Adrenal gland (tissue), 12 donors: ENCODE results near the gene RBM17. TPM values are rescaled to one million over a fixed set of nuclear protein-coding genes. Genes with fewer than 3 reads are reported as not detected.

Experiments
- DNase-seq, 7 donors: peaks; one replicate each; pipeline ENCODE4 v3.0.0-alpha.2; 2019 to 2020
- H3K27ac ChIP-seq, 5 donors: fragments of 200-600 bp; sonication (generic) in 4 of 5; 1 replicate in 3 of 5; 2 replicates in 2 of 5; pipeline versions ENCODE4 v1.5.1 to v1.8.0; 2016 to 2020; ENCODE audit warnings: mild to moderate bottlenecking in 1 of 5
- H3K27me3 ChIP-seq: fragments of 200-600 bp; 2 replicates; pipeline ENCODE4 v1.8.0; 2021
- H3K36me3 ChIP-seq, 2 donors: fragments of 200-600 bp; replicated peaks in 1 of 2; 1 replicate in 1 of 2; 2 replicates in 1 of 2; pipeline versions ENCODE4 v1.5.1 to v1.8.0; 2018 to 2022
- H3K4me1 ChIP-seq, 2 donors: fragments of 200-600 bp; replicated peaks in 1 of 2; 1 replicate in 1 of 2; 2 replicates in 1 of 2; pipeline versions ENCODE4 v1.5.1 to v1.8.0; 2018 to 2021
- H3K4me3 ChIP-seq, 4 donors: fragments of 200-600 bp; sonication (generic) in 3 of 4; one replicate each; pipeline ENCODE4 v1.5.1; 2016 to 2018
- H3K9me3 ChIP-seq, 3 donors: fragments of 200-600 bp; sonication (generic) in 1 of 3; replicated peaks in 1 of 3; 1 replicate in 2 of 3; 2 replicates in 1 of 3; pipeline versions ENCODE4 v1.5.1 to v1.8.0; 2016 to 2021
- POLR2A ChIP-seq, 2 donors: fragments of 450-650 bp; IDR thresholded peaks; one replicate each; pipeline ENCODE4 v1.6.1; 2017; ENCODE audit warnings: antibody characterized with exemption in 2 of 2, mild to moderate bottlenecking in 2 of 2, moderate library complexity in 1 of 2
- WGBS, 4 donors: extraction: QIAGEN DNeasy Blood & Tissue Kit in 2 of 4; methylation state at CpG; one replicate each; pipeline versions ENCODE4 v1.1.5 to v1.1.7; 2013 to 2017; 5-methylcytosine and 5-hydroxymethylcytosine counted together
- intact Hi-C, 2 donors: fragments of 100-400 bp; cut with DNase I; formaldehyde crosslinking; loops; one replicate each; pipeline versions ENCODE4 v1.14.1 to v1.15.0; 2022 to 2023
- polyA plus RNA-seq, 3 donors: library from polyadenylated mRNA; stranded (reverse); fragments of 200-250 nt in 2 of 3; fragments of 350-450 nt in 1 of 3; fragmentation: Illumina TruSeq in 1 of 3; extraction: RNeasy Lipid Tissue Mini Kit (QIAGEN cat#74804) in 1 of 3; gene quantifications; one replicate each; pipeline ENCODE4 v1.2.3, GENCODE V29; 2013 to 2014
- total RNA-seq, 9 donors: library from RNA; depleted of rRNA in 4 of 9; stranded (reverse); fragments of >200 nt in 4 of 9; fragments of 120-200 nt in 1 of 9; fragmentation: NEBNext Ultra II Directional in 1 of 9; extraction: Animal tissue kit (Norgen Biotek cat#: 25700) in 1 of 9; gene quantifications; one replicate each; pipeline versions ENCODE4 v1.1.0 to v1.2.4, GENCODE V29; 2013 to 2023
- TF ChIP-seq, protein P1 (sequence below), 6 experiments: fragments of 450-650 bp in 4 of 6; fragments of 200-600 bp in 2 of 6; sonication (generic) in 1 of 6; IDR thresholded peaks; 1 replicate in 5 of 6; 2 replicates in 1 of 6; pipeline versions ENCODE4 v1.5.1 to v1.8.0; 2016 to 2021; ENCODE audit warnings: antibody characterized with exemption in 6 of 6, mild to moderate bottlenecking in 2 of 6, moderate library complexity in 1 of 6
- donor health status: healthy with polysubstance abuse.
- donor health status: Bipolar disorder and iron deficiency.
- donor health status: DM: yes; HTN: yes; CAD: no.
- donor health status: DM: no; HTN: no; CAD: no.
- donor health status: DM: no; HTN: no; CAD: no.
- donor health status: DM: yes; HTN: yes; CAD: no.

Gene RBM17
- total and polyA plus RNA-seq, 12 donors, result 31.9 to 123 (median 66.0) TPM

DNA sequence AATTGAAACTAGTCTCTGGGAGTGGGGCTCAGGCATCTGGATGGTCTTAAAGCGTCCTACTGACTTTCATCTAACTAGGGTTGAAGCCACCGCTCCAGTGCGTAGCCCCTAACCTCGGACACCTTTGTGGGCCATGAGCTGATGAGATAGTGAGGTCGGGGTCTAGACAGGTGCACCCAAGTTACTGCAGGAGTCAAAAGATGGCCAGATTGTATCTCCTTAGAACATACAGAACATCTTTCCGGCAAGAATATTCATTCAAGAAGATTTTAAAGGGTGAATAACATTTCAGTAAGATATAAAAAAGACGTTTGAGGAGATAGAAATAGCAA is 20.6 kb downstream of the RBM17 start:
- H3K36me3 ChIP-seq, result peaks cover 0 to 85% of the 10 kb centered on the region in 2 donors
- intact Hi-C loops, result loop anchor here (5.0 kb wide), 1 partner anchor 293 kb away; no protein-coding TSS in a partner anchor

GRCh38 chr10:6110136-6110535 is 21.3 kb downstream of the RBM17 start:
- Histone ChIP-seq H3K4me1 (peaks cover 0 to 9% of the 10 kb centered on the region in 2 donors), H3K9me3 (no peaks in the 10 kb centered on the region), H3K27me3 (no peaks in the 10 kb centered on the region), H3K4me3 (no peak overlapping the region), H3K27ac (no peak overlapping the region), H3K36me3 (peaks cover 0 to 89% of the 10 kb centered on the region in 2 donors)
- intact Hi-C loops, result loop anchor here (5.0 to 10.0 kb wide), 2 partner anchors 42 to 105 kb away; no protein-coding TSS in a partner anchor
- WGBS, 4 donors, result 73 to 85% (median 78%) methylated on average over 5 of the region's 5 CpGs
- DNase-seq, result no peak
- no peak for TF ChIP-seq POLR2A (IDR thresholded peaks at IDR 0.05)
- TF ChIP-seq, protein P1, sequence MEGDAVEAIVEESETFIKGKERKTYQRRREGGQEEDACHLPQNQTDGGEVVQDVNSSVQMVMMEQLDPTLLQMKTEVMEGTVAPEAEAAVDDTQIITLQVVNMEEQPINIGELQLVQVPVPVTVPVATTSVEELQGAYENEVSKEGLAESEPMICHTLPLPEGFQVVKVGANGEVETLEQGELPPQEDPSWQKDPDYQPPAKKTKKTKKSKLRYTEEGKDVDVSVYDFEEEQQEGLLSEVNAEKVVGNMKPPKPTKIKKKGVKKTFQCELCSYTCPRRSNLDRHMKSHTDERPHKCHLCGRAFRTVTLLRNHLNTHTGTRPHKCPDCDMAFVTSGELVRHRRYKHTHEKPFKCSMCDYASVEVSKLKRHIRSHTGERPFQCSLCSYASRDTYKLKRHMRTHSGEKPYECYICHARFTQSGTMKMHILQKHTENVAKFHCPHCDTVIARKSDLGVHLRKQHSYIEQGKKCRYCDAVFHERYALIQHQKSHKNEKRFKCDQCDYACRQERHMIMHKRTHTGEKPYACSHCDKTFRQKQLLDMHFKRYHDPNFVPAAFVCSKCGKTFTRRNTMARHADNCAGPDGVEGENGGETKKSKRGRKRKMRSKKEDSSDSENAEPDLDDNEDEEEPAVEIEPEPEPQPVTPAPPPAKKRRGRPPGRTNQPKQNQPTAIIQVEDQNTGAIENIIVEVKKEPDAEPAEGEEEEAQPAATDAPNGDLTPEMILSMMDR (IDR thresholded peaks at IDR 0.05), result no peak

More for the DNA sequence above, 20.6 kb downstream of the RBM17 start:
- 72 to 82% (median 74%) methylated on average over 7 of the region's 7 CpGs for WGBS, 4 donors
- TF ChIP-seq POLR2A (IDR thresholded peaks at IDR 0.05), result no peak
- TF ChIP-seq, protein P1 (IDR thresholded peaks at IDR 0.05), result no peak
- DNase-seq, result no peak
- Histone ChIP-seq H3K4me1 (peaks cover 0 to 2% of the 10 kb centered on the region in 2 donors), H3K9me3 (no peaks in the 10 kb centered on the region), H3K27ac (no peak overlapping the region), H3K4me3 (no peak overlapping the region), H3K27me3 (no peaks in the 10 kb centered on the region)

DNA sequence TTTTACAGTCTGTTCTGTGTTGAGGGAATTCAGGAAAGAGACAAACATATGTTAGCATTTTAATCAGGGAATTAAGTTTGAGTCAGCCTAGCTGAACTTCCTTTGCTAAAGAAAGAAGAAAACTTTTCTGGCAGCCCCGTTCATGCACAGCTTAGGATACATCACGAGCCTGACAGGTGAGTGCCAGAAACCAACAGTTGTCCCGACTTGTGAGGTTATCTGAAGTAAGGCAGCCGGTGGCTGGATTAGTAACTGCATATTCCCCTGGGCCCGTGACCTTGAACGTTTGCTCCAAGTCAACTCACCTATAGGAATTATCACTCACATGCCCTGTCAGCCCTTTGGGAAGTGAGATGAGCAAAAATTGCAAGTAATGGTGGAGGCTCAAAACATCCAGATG is 24.1 kb downstream of the RBM17 start:
- TF ChIP-seq, protein P1 (IDR thresholded peaks at IDR 0.05), result no peak
- TF ChIP-seq POLR2A (IDR thresholded peaks at IDR 0.05), result no peak
- Histone ChIP-seq H3K36me3 (peaks cover 0 to 80% of the 10 kb centered on the region in 2 donors), H3K27ac (no peak overlapping the region), H3K27me3 (no peaks in the 10 kb centered on the region), H3K4me1 (peaks cover 0 to 18% of the 10 kb centered on the region in 2 donors), H3K9me3 (no peaks in the 10 kb centered on the region), H3K4me3 (no peak overlapping the region)
- WGBS, 4 donors, result 52 to 64% (median 57%) methylated on average over 5 to 6 of the region's 6 CpGs
- intact Hi-C loops, result loop anchor here (5.0 to 10.0 kb wide), 2 partner anchors 39 to 102 kb away; no protein-coding TSS in a partner anchor
- DNase-seq, result no peak

DNA sequence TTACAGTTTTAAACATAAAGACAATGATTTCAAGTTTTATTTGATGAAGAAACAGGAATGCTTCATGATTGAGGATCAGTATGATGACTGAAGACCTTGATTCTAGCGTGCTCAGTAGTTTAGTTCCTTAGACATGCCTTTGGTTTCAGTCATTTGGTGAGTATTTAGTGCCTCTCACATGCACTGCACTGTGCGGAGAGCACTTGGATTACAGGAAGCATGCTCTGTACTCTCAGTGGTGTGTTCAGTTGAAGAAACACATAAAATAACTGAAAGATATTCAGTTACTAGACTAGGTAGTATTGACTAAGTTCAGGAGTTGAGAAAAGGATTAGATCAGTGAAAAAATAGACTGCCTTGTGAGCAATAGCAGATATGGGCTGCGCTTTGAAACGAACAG is 25.5 kb downstream of the RBM17 start:
- no peaks in the 10 kb centered on the region for H3K9me3 ChIP-seq
- peaks cover 0 to 18% of the 10 kb centered on the region in 2 donors for H3K4me1 ChIP-seq
- H3K27me3 ChIP-seq, result no peaks in the 10 kb centered on the region
- intact Hi-C loops, result loop anchor here (5.0 to 10.0 kb wide), 2 partner anchors 38 to 101 kb away; no protein-coding TSS in a partner anchor
- WGBS, 4 donors, result 79 to 86% (median 83%) methylated on average over 4 of the region's 4 CpGs
- H3K36me3 ChIP-seq, result peaks cover 0 to 71% of the 10 kb centered on the region in 2 donors
- peak overlapping the region in 4 of 5 donors; percentile 20 to 84 (median 70) for H3K27ac ChIP-seq
- no peak overlapping the region for H3K4me3 ChIP-seq
- TF ChIP-seq, protein P1 (IDR thresholded peaks at IDR 0.05), result no peak
- TF ChIP-seq POLR2A (IDR thresholded peaks at IDR 0.05), result no peak
- no peak for DNase-seq
